PC-3 (cell line): ENCODE measurements around the gene SIDT2. TPM values are rescaled to one million over a fixed set of nuclear protein-coding genes. Genes with fewer than 3 reads are reported as not detected.

Source experiments
- ATAC-seq: fragments of 200-7000 bp; cut with Tn5 transposase; 2 replicates; pipeline ENCODE4 v1.9.1; 2020; ENCODE audit warnings: mild to moderate bottlenecking, moderate library complexity
- BruUV-seq: library from RNA; stranded (reverse); fragments of 400-500 nt; replicated peaks from 2 replicates; lab custom pipeline; 2021; lab: Mats Ljungman, UMichigan
- CTCF ChIA-PET: fragments of 300-600 bp; sonication (Branson Sonifier 250); formaldehyde crosslinking; loops from one replicate; lab custom pipeline; 2022; ENCODE audit warnings: antibody characterized with exemption; lab: Charles Lee
- POLR2A ChIA-PET: fragments of 300-600 bp; sonication (Branson Sonifier 250); formaldehyde crosslinking; loops from one replicate; lab custom pipeline; 2022; ENCODE audit warnings: antibody characterized with exemption; ENCODE audit not compliant: unreplicated experiment; lab: Charles Lee
- DNase-seq: peaks from one replicate; pipeline ENCODE4 v3.0.0-alpha.2; 2015
- H2AFZ ChIP-seq: fragments of 300-600 bp; sonication (generic); 2 replicates; pipeline ENCODE4 v1.6.0; 2016; ENCODE audit warnings: antibody characterized with exemption, low read length
- H3F3A ChIP-seq: fragments of 300-600 bp; sonication (generic); one replicate; pipeline ENCODE4 v1.6.0; 2017; ENCODE audit warnings: antibody characterized with exemption, low read length, control low read depth, mild to moderate bottlenecking; ENCODE audit not compliant: unreplicated experiment
- H3K27ac ChIP-seq: fragments of 300-600 bp; sonication (generic); 2 replicates; pipeline ENCODE4 v1.5.1; 2016; ENCODE audit warnings: mild to moderate bottlenecking, low read length
- H3K27me3 ChIP-seq: fragments of 300-600 bp; sonication (generic); 2 replicates; pipeline ENCODE4 v1.6.1; 2016; ENCODE audit warnings: low read length, mixed read lengths
- H3K36me3 ChIP-seq: fragments of 300-600 bp; sonication (generic); 2 replicates; pipeline ENCODE4 v1.6.1; 2016; ENCODE audit warnings: low read depth, mixed run types, low read length, mixed read lengths
- H3K4me1 ChIP-seq: fragments of 300-600 bp; sonication (generic); 2 replicates; pipeline ENCODE4 v1.5.1; 2016; ENCODE audit warnings: low read length; ENCODE audit not compliant: insufficient read depth
- H3K4me2 ChIP-seq: fragments of 300-600 bp; sonication (generic); 2 replicates; pipeline ENCODE4 v1.6.0; 2016; ENCODE audit warnings: low read length
- H3K4me3 ChIP-seq: fragments of 300-600 bp; sonication (generic); 2 replicates; pipeline ENCODE4 v1.5.1; 2016; ENCODE audit warnings: mild to moderate bottlenecking, low read length, mixed read lengths
- H3K79me2 ChIP-seq: fragments of 300-600 bp; sonication (generic); 2 replicates; pipeline ENCODE4 v1.6.1; 2017; ENCODE audit warnings: low read length, mixed read lengths
- H3K9ac ChIP-seq: fragments of 300-600 bp; sonication (generic); 2 replicates; pipeline ENCODE4 v1.6.0; 2016; ENCODE audit warnings: mild to moderate bottlenecking, low read length
- H3K9me2 ChIP-seq: fragments of 300-600 bp; sonication (generic); replicated peaks from 2 replicates; pipeline ENCODE4 v1.6.1; 2016; ENCODE audit warnings: mixed run types, low read length, mixed read lengths
- H3K9me3 ChIP-seq: fragments of 300-600 bp; sonication (generic); 2 replicates; pipeline ENCODE4 v1.6.1; 2016; ENCODE audit warnings: low read length, mixed read lengths
- H4K20me1 ChIP-seq: fragments of 300-600 bp; sonication (generic); 2 replicates; pipeline ENCODE4 v1.6.1; 2016; ENCODE audit warnings: low read length, mixed read lengths
- EZH2 ChIP-seq: fragments of 300-600 bp; sonication (generic); IDR thresholded peaks from one replicate; pipeline ENCODE4 v1.6.1; 2017; ENCODE audit warnings: antibody characterized with exemption, mild to moderate bottlenecking, low read length; ENCODE audit not compliant: unreplicated experiment
- EZH2phosphoT487 ChIP-seq: fragments of 300-600 bp; sonication (generic); IDR thresholded peaks from 2 replicates; pipeline ENCODE4 v1.6.1; 2018; ENCODE audit warnings: mild to moderate bottlenecking, antibody characterized with exemption, low read length, borderline replicate concordance
- intact Hi-C: fragments of 100-400 bp; cut with micrococcal nuclease; formaldehyde crosslinking; loops from 2 replicates; pipeline ENCODE4 v1.9.0; 2023
- total RNA-seq: library from RNA; depleted of rRNA; stranded (reverse); fragments of >200 nt; gene quantifications from 2 replicates; pipeline ENCODE4 v1.2.3, GENCODE V29; 2014
- TF ChIP-seq, protein P1 (sequence below): fragments of 300-600 bp; sonication (generic); conservative IDR thresholded peaks from 2 replicates; pipeline ENCODE4 v1.5.1; 2017; ENCODE audit warnings: antibody characterized with exemption, low read depth, mild to moderate bottlenecking, low read length

The SIDT2 gene
- total RNA-seq, 1 experiment from 2014 or later = 13.6 TPM

DNA sequence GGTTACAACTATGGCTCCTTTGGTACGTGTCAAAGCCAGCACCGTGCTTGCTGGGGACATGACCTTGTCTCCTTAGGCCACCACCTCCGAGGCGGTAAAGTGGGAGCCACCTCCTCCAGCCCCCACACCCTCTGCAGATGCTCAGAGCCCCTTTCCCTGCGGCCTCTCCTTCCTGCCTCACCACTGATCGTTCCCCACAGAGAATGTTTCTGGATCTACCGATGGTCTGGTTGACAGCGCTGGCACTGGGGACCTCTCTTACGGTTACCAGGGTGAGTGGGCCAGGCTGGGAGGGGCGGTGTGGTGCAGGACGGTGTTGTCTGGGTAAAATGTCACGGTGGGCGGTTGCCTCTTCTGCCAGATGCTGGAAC lies 8.9 kb downstream of the SIDT2 start:
- H3K4me2 ChIP-seq = no peak overlapping the region
- no peaks in the 10 kb centered on the region for H3K9me2 ChIP-seq
- peaks cover 25% of the 10 kb centered on the region for H3K4me1 ChIP-seq
- DNase-seq = no peak
- H3K36me3 ChIP-seq = no peaks in the 10 kb centered on the region
- no peak for TF ChIP-seq EZH2phosphoT487
- TF ChIP-seq, protein P1, sequence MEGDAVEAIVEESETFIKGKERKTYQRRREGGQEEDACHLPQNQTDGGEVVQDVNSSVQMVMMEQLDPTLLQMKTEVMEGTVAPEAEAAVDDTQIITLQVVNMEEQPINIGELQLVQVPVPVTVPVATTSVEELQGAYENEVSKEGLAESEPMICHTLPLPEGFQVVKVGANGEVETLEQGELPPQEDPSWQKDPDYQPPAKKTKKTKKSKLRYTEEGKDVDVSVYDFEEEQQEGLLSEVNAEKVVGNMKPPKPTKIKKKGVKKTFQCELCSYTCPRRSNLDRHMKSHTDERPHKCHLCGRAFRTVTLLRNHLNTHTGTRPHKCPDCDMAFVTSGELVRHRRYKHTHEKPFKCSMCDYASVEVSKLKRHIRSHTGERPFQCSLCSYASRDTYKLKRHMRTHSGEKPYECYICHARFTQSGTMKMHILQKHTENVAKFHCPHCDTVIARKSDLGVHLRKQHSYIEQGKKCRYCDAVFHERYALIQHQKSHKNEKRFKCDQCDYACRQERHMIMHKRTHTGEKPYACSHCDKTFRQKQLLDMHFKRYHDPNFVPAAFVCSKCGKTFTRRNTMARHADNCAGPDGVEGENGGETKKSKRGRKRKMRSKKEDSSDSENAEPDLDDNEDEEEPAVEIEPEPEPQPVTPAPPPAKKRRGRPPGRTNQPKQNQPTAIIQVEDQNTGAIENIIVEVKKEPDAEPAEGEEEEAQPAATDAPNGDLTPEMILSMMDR = no peak
- no peak for TF ChIP-seq EZH2
- no peak overlapping the region for H3K27ac ChIP-seq
- H2AFZ ChIP-seq = no peak overlapping the region
- no TSS peak for BruUV-seq
- no peaks in the 10 kb centered on the region for H3K79me2 ChIP-seq
- ATAC-seq = no peak
- H3K27me3 ChIP-seq = no peaks in the 10 kb centered on the region
- H3K4me3 ChIP-seq = no peak overlapping the region
- no peaks in the 10 kb centered on the region for H3F3A ChIP-seq
- no peaks in the 10 kb centered on the region for H3K9me3 ChIP-seq
- H3K9ac ChIP-seq = no peak overlapping the region
- ChIA-PET POLR2A (no interaction called here), CTCF (no interaction called here)
- intact Hi-C loops = no loop called here
- no peaks in the 10 kb centered on the region for H4K20me1 ChIP-seq

DNA sequence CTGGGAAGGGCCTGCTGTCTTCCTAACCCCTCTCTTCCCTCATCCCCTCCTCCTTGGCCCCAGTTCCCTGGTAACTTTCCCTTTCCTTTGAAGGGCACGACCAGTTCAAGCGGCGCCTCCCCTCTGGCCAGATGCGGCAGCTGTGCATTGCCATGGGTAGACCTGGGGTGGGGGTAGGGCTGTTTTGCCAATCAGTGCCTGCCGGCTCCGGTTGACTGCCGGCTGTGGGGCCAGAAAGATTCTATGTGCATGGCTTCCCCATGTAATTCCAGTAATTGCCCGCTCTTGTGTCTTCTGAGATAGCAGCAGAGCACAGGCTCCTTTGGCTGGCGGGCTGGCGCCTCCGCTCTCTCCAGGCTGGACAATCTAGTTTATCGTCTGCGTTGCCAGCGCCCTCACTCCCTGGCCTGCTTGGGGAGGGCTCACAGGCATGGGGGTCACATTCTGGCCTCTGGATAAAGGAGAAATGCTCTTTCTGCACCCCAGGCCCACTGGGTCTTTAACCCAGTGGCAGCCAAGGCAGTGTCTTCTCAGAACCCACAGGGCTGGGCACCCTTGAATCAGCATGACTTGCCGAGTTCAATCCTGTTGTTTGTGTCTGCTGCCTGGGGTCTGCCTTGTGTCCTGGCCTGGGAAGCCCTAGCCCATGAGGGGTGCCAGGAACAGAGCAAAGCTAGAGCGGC lies 9.4 kb downstream of the SIDT2 start:
- no peak overlapping the region for H2AFZ ChIP-seq
- intact Hi-C loops = no loop called here
- H4K20me1 ChIP-seq = no peaks in the 10 kb centered on the region
- H3K36me3 ChIP-seq = no peaks in the 10 kb centered on the region
- no peaks in the 10 kb centered on the region for H3K79me2 ChIP-seq
- H3K4me2 ChIP-seq = no peak overlapping the region
- no peaks in the 10 kb centered on the region for H3K9me2 ChIP-seq
- no peak overlapping the region for H3K27ac ChIP-seq
- peaks cover 25% of the 10 kb centered on the region for H3K4me1 ChIP-seq
- no peak overlapping the region for H3K4me3 ChIP-seq
- DNase-seq (no peak), ATAC-seq (no peak)
- H3K27me3 ChIP-seq = no peaks in the 10 kb centered on the region
- no peaks in the 10 kb centered on the region for H3F3A ChIP-seq
- TF ChIP-seq EZH2 = no peak
- no peak for TF ChIP-seq EZH2phosphoT487
- TF ChIP-seq, protein P1 = no peak
- H3K9me3 ChIP-seq = no peaks in the 10 kb centered on the region
- ChIA-PET POLR2A (no interaction called here), CTCF (no interaction called here)
- BruUV-seq = no TSS peak
- no peak overlapping the region for H3K9ac ChIP-seq

GRCh38 chr11:117188620-117189081 lies 10.1 kb downstream of the SIDT2 start:
- Histone ChIP-seq H3K4me3 (no peak overlapping the region), H3K9me2 (no peaks in the 10 kb centered on the region), H3K27me3 (no peaks in the 10 kb centered on the region), H3K4me1 (peaks cover 24% of the 10 kb centered on the region), H3F3A (no peaks in the 10 kb centered on the region), H3K4me2 (no peak overlapping the region), H3K27ac (no peak overlapping the region), H3K36me3 (no peaks in the 10 kb centered on the region), H3K9me3 (no peaks in the 10 kb centered on the region), H4K20me1 (no peaks in the 10 kb centered on the region), H2AFZ (no peak overlapping the region), H3K9ac (no peak overlapping the region), H3K79me2 (no peaks in the 10 kb centered on the region)
- no TSS peak for BruUV-seq
- POLR2A ChIA-PET = no interaction called here
- ATAC-seq (no peak), DNase-seq (no peak)
- TF ChIP-seq, protein P1 = no peak
- intact Hi-C loops = no loop called here
- CTCF ChIA-PET = no interaction called here
